Progenitor cell of endocrine pancreas (in vitro differentiated cells): ENCODE measurements around the gene HOXA4. TPM values are rescaled to one million over a fixed set of nuclear protein-coding genes. Genes with fewer than 3 reads are reported as not detected.

Experiments
- DNase-seq: peaks from one replicate; pipeline ENCODE4 v3.0.0; 2021; ENCODE audit warnings: low spot score; ENCODE audit not compliant: unreplicated experiment
- H3K27ac Mint-ChIP-seq: 2 replicates; pipeline ENCODE4 v1.8.0; 2021; ENCODE audit warnings: mild to moderate bottlenecking, moderate library complexity, mixed read lengths
- H3K27me3 Mint-ChIP-seq: 2 replicates; pipeline ENCODE4 v1.8.0; 2021; ENCODE audit warnings: mixed read lengths
- H3K36me3 Mint-ChIP-seq: 2 replicates; pipeline ENCODE4 v1.8.0; 2022; ENCODE audit warnings: mixed read lengths; ENCODE audit not compliant: insufficient read depth
- H3K4me1 Mint-ChIP-seq: 2 replicates; pipeline ENCODE4 v1.8.0; 2021; ENCODE audit warnings: low read depth, mixed read lengths
- H3K4me3 Mint-ChIP-seq: 2 replicates; pipeline ENCODE4 v1.8.0; 2021; ENCODE audit warnings: low read depth, mild to moderate bottlenecking, moderate library complexity, mixed read lengths
- H3K9me3 Mint-ChIP-seq: 2 replicates; pipeline ENCODE4 v1.8.0; 2021; ENCODE audit warnings: low read depth, mixed read lengths
- total RNA-seq: library from RNA; stranded (reverse); gene quantifications from 2 replicates; pipeline ENCODE4 v1.2.1, GENCODE V29; 2021
- TF ChIP-seq, protein P1 (sequence below): fragments of 200-600 bp; sonication (generic); IDR thresholded peaks from one replicate; pipeline ENCODE4 v1.5.0; 2021; ENCODE audit warnings: antibody characterized with exemption, mild to moderate bottlenecking; ENCODE audit not compliant: unreplicated experiment

Gene HOXA4
- total RNA-seq, 1 donor from 2014 or later = 13.7 TPM

DNA sequence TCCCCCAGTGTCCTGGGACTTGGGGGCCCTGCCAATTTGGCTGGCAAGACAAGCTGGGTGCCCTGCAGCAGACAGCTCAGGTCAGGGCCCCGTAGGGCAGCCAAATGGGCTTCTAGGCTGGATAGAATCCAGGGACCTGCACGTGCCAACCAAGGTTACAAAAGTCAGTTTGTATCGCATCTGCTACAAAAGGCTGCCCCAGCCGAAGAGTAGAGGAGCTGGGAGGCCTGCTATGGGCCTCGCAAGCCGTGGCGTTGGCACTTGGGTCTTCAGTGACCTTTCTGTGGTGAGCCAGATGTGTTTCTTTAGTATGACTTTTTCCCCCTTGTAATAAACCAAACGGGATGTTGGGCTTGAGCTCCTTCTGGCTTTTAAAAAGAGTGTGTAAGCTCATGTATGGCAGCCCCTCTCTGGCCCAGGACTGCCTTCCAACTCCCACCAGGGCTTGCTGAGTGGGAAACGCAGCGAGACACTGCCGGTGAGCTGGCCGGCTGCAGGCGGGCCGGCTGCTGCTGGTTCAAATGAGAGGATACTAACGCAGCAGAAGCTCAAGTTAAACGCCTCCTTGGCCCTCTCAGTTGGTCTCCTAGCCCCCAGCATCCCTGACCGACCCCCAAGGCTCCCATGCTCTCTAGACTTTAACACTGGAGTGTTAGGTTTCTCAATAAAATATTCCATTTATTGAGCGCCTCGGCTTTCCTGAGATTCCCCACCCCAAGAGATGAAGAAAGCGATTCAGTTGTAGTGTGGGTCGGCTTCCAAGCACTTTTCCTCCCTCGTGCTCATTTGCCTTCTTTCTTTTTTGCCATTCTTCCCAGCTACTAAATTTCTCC lies 46.6 kb upstream of the HOXA4 start:
- Mint-ChIP-seq H3K27ac (no peak overlapping the region), H3K36me3 (no peaks in the 10 kb centered on the region), H3K9me3 (no peaks in the 10 kb centered on the region), H3K27me3 (peaks cover 88% of the 10 kb centered on the region), H3K4me3 (no peak overlapping the region), H3K4me1 (peaks cover 7% of the 10 kb centered on the region)
- TF ChIP-seq, protein P1, sequence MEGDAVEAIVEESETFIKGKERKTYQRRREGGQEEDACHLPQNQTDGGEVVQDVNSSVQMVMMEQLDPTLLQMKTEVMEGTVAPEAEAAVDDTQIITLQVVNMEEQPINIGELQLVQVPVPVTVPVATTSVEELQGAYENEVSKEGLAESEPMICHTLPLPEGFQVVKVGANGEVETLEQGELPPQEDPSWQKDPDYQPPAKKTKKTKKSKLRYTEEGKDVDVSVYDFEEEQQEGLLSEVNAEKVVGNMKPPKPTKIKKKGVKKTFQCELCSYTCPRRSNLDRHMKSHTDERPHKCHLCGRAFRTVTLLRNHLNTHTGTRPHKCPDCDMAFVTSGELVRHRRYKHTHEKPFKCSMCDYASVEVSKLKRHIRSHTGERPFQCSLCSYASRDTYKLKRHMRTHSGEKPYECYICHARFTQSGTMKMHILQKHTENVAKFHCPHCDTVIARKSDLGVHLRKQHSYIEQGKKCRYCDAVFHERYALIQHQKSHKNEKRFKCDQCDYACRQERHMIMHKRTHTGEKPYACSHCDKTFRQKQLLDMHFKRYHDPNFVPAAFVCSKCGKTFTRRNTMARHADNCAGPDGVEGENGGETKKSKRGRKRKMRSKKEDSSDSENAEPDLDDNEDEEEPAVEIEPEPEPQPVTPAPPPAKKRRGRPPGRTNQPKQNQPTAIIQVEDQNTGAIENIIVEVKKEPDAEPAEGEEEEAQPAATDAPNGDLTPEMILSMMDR = no peak
- no peak for DNase-seq

DNA sequence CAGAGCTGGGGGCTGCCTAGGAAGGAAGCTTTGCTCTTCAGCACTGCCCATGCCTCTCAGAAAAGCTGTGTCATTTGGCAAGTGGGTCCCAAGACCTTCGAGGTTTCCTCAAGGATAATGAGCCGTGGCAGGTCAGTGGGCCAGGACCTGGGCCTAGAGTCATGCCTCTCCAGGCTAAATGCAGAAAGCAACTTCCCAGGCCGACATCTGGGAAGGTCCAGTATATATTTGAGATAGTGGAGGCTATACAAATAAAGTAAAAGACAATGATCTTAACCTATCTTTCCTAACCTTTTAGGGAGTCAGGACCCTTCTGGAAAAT lies 45.9 kb upstream of the HOXA4 start:
- Mint-ChIP-seq H3K27me3 (peaks cover 88% of the 10 kb centered on the region), H3K4me3 (no peak overlapping the region), H3K4me1 (peaks cover 9% of the 10 kb centered on the region), H3K27ac (no peak overlapping the region), H3K9me3 (no peaks in the 10 kb centered on the region), H3K36me3 (no peaks in the 10 kb centered on the region)
- TF ChIP-seq, protein P1 = no peak
- DNase-seq = no peak

DNA sequence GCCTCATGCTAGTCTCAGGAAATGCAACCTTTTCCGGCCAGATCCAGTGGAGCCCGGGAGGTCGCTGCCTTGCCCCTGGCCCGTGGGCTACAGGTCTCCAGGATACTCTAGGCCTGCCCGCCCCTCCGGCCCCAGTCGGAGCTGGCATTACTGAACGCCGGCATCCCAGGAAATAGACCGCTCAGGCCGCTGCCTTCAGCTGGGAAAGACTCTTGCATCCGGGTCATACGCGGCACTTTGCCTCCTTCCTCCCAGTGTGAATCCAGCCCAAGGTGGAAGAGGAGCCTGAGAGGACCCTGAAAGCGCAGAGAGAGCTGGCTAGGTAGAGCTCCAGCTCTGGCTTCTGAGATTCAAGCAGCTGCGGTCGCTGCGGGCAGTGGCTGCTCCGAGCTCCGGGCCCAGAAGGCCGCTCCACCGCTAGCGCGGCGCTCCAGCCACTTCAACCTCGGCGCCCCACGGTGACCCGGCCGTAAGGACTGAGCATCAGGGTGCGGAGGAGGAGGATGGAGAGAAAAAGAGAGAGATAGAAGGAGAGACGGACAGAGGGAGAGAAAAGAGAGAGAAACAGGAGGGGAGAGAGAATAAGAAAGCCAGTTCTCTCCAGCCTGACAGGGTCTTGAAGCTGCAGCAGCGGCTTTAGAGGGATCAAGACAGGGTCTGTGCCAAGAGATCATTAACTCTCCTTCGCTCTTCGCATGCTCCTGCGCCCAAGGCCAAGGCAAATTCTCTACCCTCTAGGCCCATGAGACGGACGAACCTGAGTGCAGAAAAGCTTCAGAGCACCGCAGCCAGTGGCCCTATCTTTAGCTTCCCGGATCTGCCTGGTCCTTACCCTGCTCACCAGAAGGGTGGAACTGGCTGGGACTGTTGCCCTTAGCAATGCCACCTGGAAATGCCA lies 45.3 kb upstream of the HOXA4 start:
- Mint-ChIP-seq H3K4me1 (peaks cover 9% of the 10 kb centered on the region), H3K36me3 (no peaks in the 10 kb centered on the region), H3K27me3 (peaks cover 88% of the 10 kb centered on the region), H3K27ac (peak overlapping the region; percentile 29), H3K9me3 (no peaks in the 10 kb centered on the region), H3K4me3 (no peak overlapping the region)
- no peak for DNase-seq
- TF ChIP-seq, protein P1 = no peak

DNA sequence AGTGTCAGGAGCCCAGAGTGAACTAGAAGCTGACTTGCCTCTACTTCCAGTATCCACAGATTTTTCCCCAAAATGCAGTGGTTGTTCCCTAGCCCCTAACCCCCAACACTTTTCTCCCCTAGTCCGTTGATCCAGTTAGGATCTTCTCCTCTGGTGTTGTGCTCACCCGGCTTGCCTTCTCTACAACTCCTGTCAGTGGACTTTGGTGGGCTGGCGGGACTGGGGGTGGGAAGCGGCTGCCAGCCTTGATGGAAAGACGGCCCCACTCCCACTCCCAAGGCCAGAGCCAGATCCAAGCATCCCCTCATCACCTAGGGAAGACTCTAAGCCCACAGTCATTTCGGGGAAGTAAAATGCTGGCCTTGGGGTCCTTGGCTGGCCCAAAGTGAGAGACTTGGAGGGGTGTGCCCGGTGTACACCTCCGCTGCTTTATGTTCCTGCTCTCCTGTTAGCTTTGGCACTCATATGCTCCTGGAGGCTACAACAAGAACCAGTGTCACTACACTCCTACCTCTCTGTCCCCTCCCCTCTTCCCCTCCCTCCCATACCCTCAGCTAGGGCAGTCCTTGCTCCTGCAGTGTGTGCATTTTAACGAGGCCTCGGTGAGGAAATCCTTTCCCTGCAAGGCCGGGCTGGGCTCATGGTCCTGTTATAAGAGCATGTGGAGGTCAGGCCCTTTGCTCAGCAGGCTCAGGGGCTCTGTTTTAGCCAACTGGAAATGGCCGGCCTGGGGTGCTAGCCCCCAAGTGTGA lies 44.5 kb upstream of the HOXA4 start:
- TF ChIP-seq, protein P1 = no peak
- Mint-ChIP-seq H3K36me3 (no peaks in the 10 kb centered on the region), H3K27ac (peak overlapping the region; percentile 29), H3K4me1 (peaks cover 7% of the 10 kb centered on the region), H3K27me3 (peaks cover 88% of the 10 kb centered on the region), H3K9me3 (no peaks in the 10 kb centered on the region), H3K4me3 (peak overlapping the region; percentile 41)
- DNase-seq = no peak
